Cardiac fibroblast (primary cell): ENCODE measurements around the gene MBOAT1.
"Not testable (repeated sequence)": the region's sequence is repeated elsewhere in the genome, so short reads cannot be mapped to it uniquely, and the experiment has no call there.

Source experiments
- DNase-seq, 2 donors: peaks; one replicate each; pipeline versions ENCODE4 v3.0.0 to v3.0.0-alpha.2; 2010; ENCODE audit warnings: low read depth in 2 of 2
- H3K4me3 ChIP-seq, 2 donors: replicated peaks in 1 of 2; 1 replicate in 1 of 2; 2 replicates in 1 of 2; pipeline ENCODE4 v1.5.1; 2011; ENCODE audit warnings: low read depth in 2 of 2, low read length in 2 of 2, mild to moderate bottlenecking in 2 of 2, moderate library complexity in 1 of 2
- TF ChIP-seq, protein P1 (sequence below): IDR thresholded peaks from one replicate; pipeline ENCODE4 v1.5.1; 2011; ENCODE audit warnings: low read depth, mild to moderate bottlenecking, low read length, inconsistent platforms

The MBOAT1 gene

DNA sequence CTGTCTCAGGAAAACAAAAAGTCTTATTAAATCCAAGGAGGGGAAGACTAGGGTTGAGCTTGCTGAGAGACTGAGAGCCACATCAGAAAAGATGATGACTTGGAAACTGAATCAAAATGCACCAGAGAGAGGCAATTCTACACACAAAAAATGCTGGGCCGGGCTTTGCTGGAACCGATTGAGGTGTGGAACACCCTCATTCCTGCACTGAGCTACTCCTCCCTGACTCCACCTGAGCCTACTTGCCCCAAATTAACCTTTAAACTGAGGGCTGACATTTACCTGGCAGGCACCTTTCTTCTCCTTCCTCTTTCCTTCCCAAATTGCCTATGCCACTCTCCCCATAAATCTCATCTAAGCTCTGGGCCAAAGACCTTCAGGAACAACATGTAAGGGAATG lies 40.8 kb upstream of the MBOAT1 start:
- DNase-seq = no peak
- TF ChIP-seq, protein P1, sequence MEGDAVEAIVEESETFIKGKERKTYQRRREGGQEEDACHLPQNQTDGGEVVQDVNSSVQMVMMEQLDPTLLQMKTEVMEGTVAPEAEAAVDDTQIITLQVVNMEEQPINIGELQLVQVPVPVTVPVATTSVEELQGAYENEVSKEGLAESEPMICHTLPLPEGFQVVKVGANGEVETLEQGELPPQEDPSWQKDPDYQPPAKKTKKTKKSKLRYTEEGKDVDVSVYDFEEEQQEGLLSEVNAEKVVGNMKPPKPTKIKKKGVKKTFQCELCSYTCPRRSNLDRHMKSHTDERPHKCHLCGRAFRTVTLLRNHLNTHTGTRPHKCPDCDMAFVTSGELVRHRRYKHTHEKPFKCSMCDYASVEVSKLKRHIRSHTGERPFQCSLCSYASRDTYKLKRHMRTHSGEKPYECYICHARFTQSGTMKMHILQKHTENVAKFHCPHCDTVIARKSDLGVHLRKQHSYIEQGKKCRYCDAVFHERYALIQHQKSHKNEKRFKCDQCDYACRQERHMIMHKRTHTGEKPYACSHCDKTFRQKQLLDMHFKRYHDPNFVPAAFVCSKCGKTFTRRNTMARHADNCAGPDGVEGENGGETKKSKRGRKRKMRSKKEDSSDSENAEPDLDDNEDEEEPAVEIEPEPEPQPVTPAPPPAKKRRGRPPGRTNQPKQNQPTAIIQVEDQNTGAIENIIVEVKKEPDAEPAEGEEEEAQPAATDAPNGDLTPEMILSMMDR = no peak

DNA sequence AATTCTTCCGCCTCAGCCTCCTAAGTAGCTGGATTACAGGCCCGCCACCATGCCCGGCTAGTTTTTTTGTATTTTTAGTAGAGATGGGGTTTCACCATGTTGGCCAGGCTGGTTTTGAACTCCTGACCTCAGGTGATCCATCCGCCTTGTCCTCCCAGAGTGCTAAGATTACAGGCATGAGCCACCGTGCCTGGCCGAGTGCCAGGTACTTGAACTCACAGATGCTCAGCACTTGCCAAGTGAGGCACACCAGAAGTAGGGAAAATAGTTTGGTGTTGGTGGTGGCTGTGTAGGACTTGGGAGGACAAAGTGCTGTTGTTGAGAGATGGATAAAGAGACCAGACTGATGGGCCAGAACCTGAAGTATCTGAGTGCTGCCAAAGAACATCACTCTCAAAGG lies 40.0 kb upstream of the MBOAT1 start:
- no peak for DNase-seq
- TF ChIP-seq, protein P1 = no peak
- H3K4me3 ChIP-seq = no peak overlapping the region

More for the DNA sequence above, 40.8 kb upstream of the MBOAT1 start:
- no peak overlapping the region for H3K4me3 ChIP-seq

DNA sequence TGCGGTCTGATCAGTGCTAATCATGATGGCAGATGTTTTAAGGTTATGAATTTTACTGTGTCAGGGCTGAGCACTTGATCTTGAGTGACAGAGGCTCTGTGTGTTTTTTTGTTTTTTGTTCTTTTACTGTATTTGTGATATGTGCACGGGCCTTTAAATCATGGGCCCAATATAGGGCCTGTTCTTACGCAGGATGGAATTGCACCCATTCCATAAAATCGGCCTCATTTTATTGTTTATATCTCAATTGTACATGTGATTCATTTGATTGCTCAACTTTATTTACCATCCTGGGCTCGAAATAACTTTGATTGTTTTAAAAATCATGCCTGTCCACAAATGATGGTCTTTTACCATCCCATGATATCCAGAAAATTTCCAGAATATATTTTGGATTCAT lies 39.3 kb upstream of the MBOAT1 start:
- no peak overlapping the region for H3K4me3 ChIP-seq
- TF ChIP-seq, protein P1 = no peak
- DNase-seq = no peak

- TF ChIP-seq, protein P1 = no peak
- no peak overlapping the region for H3K4me3 ChIP-seq
- DNase-seq = no peak
Observed at GRCh38 chr6:20246125-20246524, 33.9 kb upstream of the MBOAT1 start.

GRCh38 chr6:20244807-20245681 lies 32.8 kb upstream of the MBOAT1 start:
- not testable (repeated sequence) for H3K4me3 ChIP-seq, DNase-seq

DNA sequence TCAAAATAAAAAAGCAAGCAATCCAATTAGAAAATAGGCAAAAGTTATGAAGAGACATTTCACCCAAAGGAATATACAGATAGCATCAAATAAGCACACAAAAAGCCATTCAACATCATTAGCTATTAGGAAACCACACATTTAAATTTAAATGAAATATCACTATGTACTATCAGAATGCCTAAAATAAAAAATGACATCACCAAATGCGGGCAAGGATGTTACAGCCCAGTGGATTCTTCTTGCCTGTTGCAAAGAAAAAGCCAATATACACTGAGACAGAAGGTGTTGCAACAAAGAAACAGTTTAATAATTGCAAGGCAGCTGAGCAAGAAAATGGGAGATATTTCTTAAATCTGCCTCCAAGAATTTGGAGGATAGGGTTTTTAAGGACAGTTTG lies 31.0 kb upstream of the MBOAT1 start:
- no peak for DNase-seq
- no peak overlapping the region for H3K4me3 ChIP-seq
- TF ChIP-seq, protein P1 = no peak

DNA sequence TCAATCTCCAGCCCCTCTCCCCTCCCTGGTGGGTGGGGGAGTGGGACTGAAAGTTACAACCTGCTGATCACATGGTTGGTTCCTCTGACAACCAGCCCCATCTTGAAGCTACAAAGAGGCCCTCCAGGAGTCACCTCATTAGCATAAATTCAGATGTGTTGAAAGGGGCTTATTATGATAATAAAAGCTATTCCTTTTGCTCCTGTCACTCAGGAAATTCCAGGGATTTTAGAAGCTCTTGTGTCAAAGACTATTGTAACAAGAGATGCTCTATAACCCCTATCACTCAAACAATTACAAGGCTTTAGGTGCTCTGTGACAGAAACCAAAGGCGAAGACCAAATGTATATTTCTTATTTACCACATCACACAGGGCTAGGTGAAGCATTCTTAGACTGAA lies 30.1 kb upstream of the MBOAT1 start:
- TF ChIP-seq, protein P1 = no peak
- H3K4me3 ChIP-seq = no peak overlapping the region
- DNase-seq = no peak
